Measurements from ENCODE around the gene MMP23B.

- TF ChIP-seq, protein P1, sequence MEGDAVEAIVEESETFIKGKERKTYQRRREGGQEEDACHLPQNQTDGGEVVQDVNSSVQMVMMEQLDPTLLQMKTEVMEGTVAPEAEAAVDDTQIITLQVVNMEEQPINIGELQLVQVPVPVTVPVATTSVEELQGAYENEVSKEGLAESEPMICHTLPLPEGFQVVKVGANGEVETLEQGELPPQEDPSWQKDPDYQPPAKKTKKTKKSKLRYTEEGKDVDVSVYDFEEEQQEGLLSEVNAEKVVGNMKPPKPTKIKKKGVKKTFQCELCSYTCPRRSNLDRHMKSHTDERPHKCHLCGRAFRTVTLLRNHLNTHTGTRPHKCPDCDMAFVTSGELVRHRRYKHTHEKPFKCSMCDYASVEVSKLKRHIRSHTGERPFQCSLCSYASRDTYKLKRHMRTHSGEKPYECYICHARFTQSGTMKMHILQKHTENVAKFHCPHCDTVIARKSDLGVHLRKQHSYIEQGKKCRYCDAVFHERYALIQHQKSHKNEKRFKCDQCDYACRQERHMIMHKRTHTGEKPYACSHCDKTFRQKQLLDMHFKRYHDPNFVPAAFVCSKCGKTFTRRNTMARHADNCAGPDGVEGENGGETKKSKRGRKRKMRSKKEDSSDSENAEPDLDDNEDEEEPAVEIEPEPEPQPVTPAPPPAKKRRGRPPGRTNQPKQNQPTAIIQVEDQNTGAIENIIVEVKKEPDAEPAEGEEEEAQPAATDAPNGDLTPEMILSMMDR (IDR thresholded peaks at IDR 0.05): no peak
- TF ChIP-seq POLR2A (IDR thresholded peaks at IDR 0.05): no peak
Measured at GRCh38 chr1:1683104-1683905, 51.3 kb downstream of the MMP23B start.
